Measurements from ENCODE around the gene CYP2A6. TPM values are rescaled to one million over a fixed set of nuclear protein-coding genes. Genes with fewer than 3 reads are reported as not detected.
"Not testable (repeated sequence)": the region's sequence is repeated elsewhere in the genome, so short reads cannot be mapped to it uniquely, and the experiment has no call there.

CYP2A6 gene
- total RNA-seq, 1 donor from 2014 or later = not detected

- H3K27ac Mint-ChIP-seq = no peak overlapping the region
- no peak overlapping the region for H3K4me3 Mint-ChIP-seq (ENCODE audit: low read depth)
- no peak for TF ChIP-seq CTCF (IDR thresholded peaks at IDR 0.05; ENCODE audit: unreplicated experiment)
- peaks cover 10% of the 10 kb centered on the region for H3K27me3 Mint-ChIP-seq
- H3K9me3 Mint-ChIP-seq (ENCODE audit: low read depth) = no peaks in the 10 kb centered on the region
- DNase-seq (ENCODE audit: low spot score, unreplicated experiment) = no peak
- no peaks in the 10 kb centered on the region for H3K36me3 Mint-ChIP-seq (ENCODE audit: insufficient read depth)
- H3K4me1 Mint-ChIP-seq (ENCODE audit: low read depth) = peaks cover 4% of the 10 kb centered on the region
These were observed 12.1 kb upstream of the CYP2A6 start for GRCh38 chr19:40862333-40862732.

DNA sequence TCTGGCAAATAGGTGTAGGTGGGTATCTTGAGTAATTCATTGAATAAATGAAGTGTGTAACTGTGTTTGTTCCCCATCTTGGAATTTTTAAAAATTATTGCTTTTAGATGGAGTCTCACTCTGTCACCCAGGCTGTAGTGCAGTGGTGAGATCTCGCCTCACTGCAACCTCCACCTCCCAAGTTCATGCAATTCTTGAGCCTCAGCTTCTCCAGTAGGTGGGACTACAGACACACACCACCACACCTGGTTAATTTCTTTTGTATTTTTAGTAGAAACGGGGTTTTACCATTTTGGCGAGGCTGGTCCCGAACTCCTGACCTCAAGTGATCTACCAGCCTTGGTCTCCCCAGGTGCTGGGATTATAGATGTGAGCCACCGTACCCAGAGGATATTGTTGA is 7.9 kb upstream of the CYP2A6 start:
- H3K4me1 Mint-ChIP-seq (ENCODE audit: low read depth) = no peaks in the 10 kb centered on the region
- H3K4me3 Mint-ChIP-seq (ENCODE audit: low read depth) = no peak overlapping the region
- DNase-seq (ENCODE audit: low spot score, unreplicated experiment) = no peak
- TF ChIP-seq CTCF (IDR thresholded peaks at IDR 0.05; ENCODE audit: unreplicated experiment) = no peak
- no peaks in the 10 kb centered on the region for H3K36me3 Mint-ChIP-seq (ENCODE audit: insufficient read depth)
- peaks cover 10% of the 10 kb centered on the region for H3K27me3 Mint-ChIP-seq
- H3K9me3 Mint-ChIP-seq (ENCODE audit: low read depth) = no peaks in the 10 kb centered on the region
- H3K27ac Mint-ChIP-seq = no peak overlapping the region

- not testable (repeated sequence) for H3K27ac Mint-ChIP-seq; H3K4me3 Mint-ChIP-seq (ENCODE audit: low read depth)
These were observed 2.4 kb upstream of the CYP2A6 start for GRCh38 chr19:40852467-40853152.

GRCh38 chr19:40846722-40847121 is 3.5 kb downstream of the CYP2A6 start:
- H3K27me3 Mint-ChIP-seq = peaks cover 71% of the 10 kb centered on the region
- not testable (repeated sequence) for DNase-seq (ENCODE audit: low spot score, unreplicated experiment); H3K9me3 Mint-ChIP-seq (ENCODE audit: low read depth); H3K4me3 Mint-ChIP-seq (ENCODE audit: low read depth); H3K27ac Mint-ChIP-seq; H3K36me3 Mint-ChIP-seq (ENCODE audit: insufficient read depth); H3K4me1 Mint-ChIP-seq (ENCODE audit: low read depth)

More at GRCh38 chr19:40852467-40853152, 2.4 kb upstream of the CYP2A6 start:
- not testable (repeated sequence) for DNase-seq (ENCODE audit: low spot score, unreplicated experiment); H3K9me3 Mint-ChIP-seq (ENCODE audit: low read depth); H3K4me1 Mint-ChIP-seq (ENCODE audit: low read depth); H3K36me3 Mint-ChIP-seq (ENCODE audit: insufficient read depth)
- peaks cover 41% of the 10 kb centered on the region for H3K27me3 Mint-ChIP-seq

- H3K9me3 Mint-ChIP-seq (ENCODE audit: low read depth); DNase-seq (ENCODE audit: low spot score, unreplicated experiment); H3K27ac Mint-ChIP-seq; H3K4me1 Mint-ChIP-seq (ENCODE audit: low read depth); H3K36me3 Mint-ChIP-seq (ENCODE audit: insufficient read depth): not testable (repeated sequence)
- H3K4me3 Mint-ChIP-seq (ENCODE audit: low read depth) = peak overlapping the region; percentile 68
- H3K27me3 Mint-ChIP-seq = peaks cover 61% of the 10 kb centered on the region
These were observed 6.6 kb downstream of the CYP2A6 start for GRCh38 chr19:40843653-40844052.

DNA sequence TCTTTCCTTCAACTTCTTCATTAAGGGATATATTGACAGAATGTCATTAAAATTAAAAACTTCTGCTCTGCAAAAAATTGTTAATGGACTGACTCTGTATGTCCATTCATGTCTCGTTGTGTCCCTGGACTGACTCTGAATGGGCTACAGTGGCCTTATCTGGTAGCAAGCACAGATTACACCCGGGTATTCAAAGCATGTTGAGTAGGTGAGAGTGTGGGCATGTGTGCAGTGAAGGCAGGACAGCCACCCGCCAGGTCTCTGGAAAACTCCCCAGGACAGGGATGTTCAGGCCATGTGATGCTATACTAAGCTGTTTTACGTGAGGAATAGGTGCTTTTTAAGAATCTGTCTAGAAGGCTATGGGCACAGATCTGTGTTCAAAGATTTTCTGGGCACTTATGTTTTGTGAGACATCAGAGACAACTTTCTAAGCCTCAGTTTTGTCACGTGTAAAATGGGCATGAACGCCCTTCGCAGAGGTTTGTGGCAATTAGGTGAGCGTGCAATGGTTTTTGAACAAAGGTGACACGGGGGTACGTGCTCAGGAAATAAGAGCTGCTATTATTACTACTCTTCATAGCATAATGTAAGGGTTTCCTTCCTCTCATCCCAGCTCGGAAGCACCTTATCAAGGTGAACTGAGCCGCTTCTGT is 7.1 kb downstream of the CYP2A6 start:
- peak overlapping the region; percentile 68 for H3K4me3 Mint-ChIP-seq (ENCODE audit: low read depth)

DNA sequence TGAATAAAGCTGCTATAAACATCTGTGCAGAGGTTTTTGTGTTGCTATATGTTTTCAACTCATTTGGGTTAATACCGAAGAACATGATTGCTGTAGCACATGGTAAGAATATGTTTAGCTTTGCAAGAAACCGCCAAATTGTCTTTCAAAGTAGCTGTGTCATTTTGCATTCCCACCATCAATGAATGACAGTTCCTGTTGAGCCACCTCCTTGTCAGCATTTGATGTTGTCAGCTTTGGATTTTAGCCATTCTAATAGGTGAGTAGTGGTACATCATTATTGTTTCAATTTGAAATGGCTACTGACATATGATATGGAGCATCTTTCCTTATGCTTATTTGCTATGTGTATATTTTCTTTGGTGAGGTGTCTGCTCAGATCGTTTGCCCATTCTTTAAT is 8.2 kb downstream of the CYP2A6 start:
- H3K4me3 Mint-ChIP-seq (ENCODE audit: low read depth); H3K27ac Mint-ChIP-seq; H3K4me1 Mint-ChIP-seq (ENCODE audit: low read depth); H3K36me3 Mint-ChIP-seq (ENCODE audit: insufficient read depth); H3K9me3 Mint-ChIP-seq (ENCODE audit: low read depth); DNase-seq (ENCODE audit: low spot score, unreplicated experiment): not testable (repeated sequence)
- H3K27me3 Mint-ChIP-seq = peaks cover 44% of the 10 kb centered on the region

More for the DNA sequence above, 7.1 kb downstream of the CYP2A6 start:
- not testable (repeated sequence) for H3K9me3 Mint-ChIP-seq (ENCODE audit: low read depth); DNase-seq (ENCODE audit: low spot score, unreplicated experiment); H3K4me1 Mint-ChIP-seq (ENCODE audit: low read depth); H3K27ac Mint-ChIP-seq; H3K36me3 Mint-ChIP-seq (ENCODE audit: insufficient read depth)
- peaks cover 56% of the 10 kb centered on the region for H3K27me3 Mint-ChIP-seq

- peaks cover 18% of the 10 kb centered on the region for H3K27me3 Mint-ChIP-seq
- not testable (repeated sequence) for H3K4me1 Mint-ChIP-seq (ENCODE audit: low read depth); H3K36me3 Mint-ChIP-seq (ENCODE audit: insufficient read depth); H3K27ac Mint-ChIP-seq; H3K4me3 Mint-ChIP-seq (ENCODE audit: low read depth); H3K9me3 Mint-ChIP-seq (ENCODE audit: low read depth); DNase-seq (ENCODE audit: low spot score, unreplicated experiment)
These were observed 11.8 kb downstream of the CYP2A6 start for GRCh38 chr19:40838477-40838876.

Data from progenitor cell of endocrine pancreas (in vitro differentiated cells).